Embryonic facial prominence (tissue), 1 donor: ENCODE data around the gene SYT5.
"Not testable (repeated sequence)": the region's sequence is repeated elsewhere in the genome, so short reads cannot be mapped to it uniquely, and the experiment has no call there.

ENCODE experiments used
- DNase-seq: peaks from one replicate; pipeline ENCODE4 v3.0.0-alpha.2; 2016; ENCODE audit errors: extremely low spot score

The SYT5 gene

DNA sequence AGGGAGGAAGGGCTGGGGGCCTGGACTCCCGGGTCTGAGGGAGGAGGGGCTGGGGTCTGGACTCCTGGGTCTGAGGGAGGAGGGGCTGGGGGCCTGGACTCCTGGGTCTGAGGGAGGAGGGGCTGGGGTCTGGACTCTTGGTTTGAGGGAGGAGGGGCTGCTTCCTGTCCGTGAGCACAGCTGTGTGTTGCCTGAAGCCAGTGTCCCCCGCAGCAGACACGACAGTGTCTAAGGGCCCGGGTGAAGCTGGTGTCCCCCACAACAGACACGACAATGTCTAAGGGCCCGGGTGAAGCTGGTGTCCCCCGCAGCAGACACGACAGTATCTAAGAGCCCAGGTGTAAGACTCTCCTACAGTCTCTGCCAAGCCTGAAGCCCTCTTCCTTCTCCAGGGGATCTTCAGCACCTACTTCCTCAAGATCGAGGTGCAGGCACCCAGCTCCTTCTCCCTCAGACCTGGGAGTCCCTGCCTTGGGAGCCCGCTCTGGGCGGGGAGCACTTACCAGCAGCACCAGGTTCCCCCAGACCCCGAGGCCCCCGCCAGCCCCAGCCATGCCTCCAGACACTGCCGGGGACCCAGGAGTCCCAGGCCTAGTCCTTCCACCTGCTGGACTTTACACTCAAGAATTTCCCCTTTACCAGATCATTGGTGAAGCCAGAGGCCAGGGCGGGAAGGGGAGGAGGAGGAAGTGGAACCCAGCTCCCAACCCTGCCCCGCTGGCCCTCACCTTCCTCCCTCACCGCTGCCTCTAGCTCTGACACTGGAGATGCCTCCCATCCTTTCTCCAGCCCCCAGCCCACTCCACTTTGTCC lies 29.0 kb upstream of the SYT5 start, which contains the start of gene PTPRH:
Gene PTPRH (minus strand): TSS at position 622 of the 813 bp plus-strand sequence. CDS start 68 bp downstream, at position 554.
- DNase-seq, result no peak

DNA sequence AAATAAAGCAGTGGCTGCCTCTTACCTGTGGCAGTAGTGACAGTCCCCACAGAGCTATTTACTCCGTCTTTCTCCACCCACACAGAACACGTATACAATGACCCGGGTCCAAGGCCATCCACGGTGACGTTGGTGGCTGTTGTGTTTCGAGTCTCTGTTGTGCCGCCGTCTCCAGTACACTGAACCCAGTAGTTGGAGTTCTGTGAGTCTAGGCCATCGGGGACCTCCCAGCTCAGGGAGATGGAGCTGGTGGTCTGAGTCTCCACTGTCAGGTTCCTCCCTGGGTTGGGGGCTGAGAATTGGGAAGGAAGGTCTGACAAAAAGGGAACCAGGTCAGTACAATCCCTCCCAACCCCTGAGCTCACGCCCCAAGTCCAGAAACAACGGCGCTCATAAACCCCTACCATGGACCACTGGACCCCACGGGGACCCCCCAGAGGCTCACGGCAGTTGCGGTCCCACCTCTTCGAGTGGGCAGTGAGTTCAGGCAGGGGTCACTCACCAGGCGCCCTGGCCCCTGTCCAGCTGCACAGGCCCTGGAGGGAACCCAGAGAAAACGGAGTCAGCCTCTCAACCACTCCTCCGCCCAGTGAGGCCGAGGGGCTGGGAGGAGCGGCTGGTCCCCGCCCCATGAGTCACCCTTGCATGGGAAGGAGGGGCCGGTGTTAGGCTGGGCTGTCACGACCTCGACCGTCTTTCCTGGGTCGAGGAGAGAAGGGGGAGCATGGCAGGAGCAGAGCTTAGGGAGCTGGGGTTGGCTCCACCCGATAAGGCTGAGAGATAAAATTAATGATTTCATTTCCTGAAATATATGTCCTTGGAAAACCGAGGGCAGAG lies 26.8 kb upstream of the SYT5 start:
- DNase-seq, result no peak

DNA sequence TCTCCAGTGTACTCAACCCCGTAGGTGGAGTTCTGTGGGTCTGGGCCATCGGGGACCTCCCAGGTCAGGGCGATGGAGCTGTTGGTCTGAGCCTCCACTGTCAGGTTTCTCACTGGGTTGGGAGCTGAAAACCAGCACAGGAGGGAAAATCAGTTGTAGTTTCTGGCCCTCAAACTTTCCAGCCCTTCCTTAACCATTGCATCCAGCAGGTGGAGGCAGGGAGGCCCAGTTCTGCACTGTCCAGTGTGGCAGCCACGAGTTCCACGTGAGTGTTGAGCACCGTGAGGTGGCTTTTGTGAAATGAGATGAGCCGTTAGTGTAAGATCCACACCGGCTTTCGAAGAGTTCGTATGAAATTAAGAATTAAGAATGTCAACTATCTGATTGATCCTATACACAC lies 22.1 kb upstream of the SYT5 start:
- not testable (repeated sequence) for DNase-seq

DNA sequence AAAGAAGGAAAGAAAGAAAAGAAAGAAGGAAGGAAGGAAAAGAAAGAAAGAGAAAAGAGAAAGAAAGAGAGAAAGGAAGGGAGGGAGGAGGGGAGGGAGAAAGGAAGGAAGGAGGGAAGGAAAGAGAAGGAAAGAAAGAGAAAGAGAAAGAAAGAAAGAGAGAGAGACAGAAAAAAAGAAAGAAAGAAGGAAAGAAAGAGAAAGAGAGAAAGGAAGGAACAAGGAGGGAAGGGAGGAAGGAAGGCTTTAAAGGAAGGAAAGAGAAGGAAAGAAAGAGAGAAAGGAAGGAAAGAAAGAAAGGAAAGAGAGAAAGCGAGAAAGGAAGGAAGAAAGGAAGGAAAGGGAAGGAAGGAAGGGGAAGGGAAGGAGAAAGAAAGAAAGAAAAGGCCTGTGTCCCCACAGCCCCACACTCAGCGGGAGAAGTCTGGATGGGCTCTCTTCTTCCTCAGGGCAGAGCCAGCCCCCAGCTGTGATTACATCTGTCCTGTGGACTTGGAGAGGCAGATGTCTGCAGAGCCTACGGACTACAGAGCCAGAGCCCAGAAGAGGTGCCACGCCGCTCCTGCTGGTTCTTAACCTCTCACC lies 19.6 kb upstream of the SYT5 start:
- no peak for DNase-seq

DNA sequence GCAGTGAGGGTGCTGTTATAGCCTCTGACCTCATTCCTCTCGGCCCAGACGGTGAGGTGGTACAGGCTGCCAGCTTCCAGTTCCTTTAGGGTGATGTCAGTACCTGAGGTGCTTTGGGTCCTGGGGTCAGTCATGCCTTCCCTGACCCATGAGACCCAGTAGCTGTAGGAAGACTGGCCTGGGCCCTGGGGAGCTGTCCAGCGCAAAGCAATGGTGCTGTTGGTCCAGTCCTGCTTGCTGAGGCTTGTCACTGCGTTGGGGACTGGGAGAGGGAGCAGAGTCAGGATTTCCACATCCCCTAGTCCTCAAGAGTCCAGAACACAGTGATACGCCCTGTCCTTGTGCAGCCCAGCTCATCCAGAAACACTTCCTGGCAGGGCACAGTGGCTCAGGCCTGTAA lies 18.6 kb upstream of the SYT5 start:
- DNase-seq, result no peak

DNA sequence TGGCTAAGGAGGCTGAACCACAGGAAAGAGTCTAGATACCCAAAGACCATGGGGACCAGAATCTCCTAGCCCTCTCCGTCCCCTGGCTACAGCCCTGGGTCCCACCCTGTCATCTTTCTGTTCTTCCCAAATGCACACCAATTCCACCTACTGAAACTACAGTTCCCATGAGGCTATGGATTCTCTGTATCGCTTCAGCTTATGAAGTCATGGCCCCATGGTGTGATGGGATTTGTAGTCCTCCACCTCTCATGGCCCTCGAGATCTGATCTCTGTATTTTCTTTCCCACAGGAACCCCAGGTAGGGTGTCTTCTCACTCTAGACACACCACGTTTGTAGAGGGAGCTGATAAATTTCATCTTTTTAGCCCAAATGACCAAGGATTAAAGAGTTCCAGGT lies 17.4 kb upstream of the SYT5 start:
- DNase-seq, result no peak

DNA sequence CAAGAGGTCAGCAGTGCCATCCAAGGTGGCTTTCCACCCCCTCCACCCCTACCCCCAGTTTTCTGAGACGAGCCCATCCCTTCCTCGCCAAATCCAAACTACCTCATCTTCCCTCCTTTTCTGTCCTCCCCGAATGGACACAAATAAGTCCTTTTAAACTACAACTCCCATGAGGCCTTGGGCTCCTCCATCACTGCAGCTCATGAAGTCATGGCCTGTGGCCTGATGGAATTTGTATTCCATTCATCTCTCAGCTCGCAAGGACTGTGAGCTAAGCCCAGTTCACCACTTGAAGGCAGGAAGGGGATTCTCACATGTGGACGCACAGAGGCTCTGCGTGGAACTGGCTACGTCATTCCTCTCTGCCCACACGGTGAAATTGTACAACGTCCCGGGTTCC lies 16.7 kb upstream of the SYT5 start:
- DNase-seq, result no peak

DNA sequence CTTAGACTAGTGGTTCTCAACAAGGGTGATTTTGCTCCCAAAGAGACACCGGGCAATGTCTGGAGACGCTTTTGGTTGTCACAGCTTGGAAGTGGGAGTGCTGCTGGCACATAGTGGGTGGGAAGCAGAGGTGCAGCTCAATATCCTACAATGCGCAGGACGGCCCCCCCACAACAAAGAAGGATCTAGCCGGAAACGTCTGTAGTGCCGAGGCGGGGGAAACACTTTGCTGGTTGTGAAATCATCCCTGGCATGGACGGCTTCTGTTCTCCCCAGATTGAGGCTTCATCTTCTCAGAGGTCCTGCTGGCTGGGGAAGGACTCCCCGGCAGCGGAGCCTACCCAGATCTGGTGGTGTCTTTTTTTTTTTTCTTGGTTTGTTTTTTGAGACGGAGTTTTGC lies 13.4 kb upstream of the SYT5 start:
- DNase-seq, result no peak

DNA sequence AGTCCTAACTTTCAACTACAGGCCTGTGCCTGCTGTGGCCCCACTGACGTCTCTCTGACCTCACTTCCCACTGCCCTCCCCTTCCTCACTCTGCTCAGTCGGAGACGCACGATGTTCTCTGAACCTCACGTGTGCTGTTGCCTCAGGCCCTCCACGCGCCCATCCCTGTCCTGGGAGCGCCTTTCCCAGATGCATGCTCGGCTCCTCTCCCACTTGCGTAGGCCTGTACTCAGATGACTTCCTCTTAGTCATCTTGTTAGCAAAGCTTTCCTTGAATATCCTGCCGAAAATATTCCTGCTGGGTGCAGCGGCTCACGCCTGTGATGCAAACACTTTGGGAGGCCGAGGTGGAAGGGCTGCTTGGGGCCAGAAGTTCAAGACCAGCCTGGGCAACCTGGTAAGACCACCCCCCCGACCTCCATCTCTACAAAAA lies 9.3 kb upstream of the SYT5 start:
- no peak for DNase-seq

DNA sequence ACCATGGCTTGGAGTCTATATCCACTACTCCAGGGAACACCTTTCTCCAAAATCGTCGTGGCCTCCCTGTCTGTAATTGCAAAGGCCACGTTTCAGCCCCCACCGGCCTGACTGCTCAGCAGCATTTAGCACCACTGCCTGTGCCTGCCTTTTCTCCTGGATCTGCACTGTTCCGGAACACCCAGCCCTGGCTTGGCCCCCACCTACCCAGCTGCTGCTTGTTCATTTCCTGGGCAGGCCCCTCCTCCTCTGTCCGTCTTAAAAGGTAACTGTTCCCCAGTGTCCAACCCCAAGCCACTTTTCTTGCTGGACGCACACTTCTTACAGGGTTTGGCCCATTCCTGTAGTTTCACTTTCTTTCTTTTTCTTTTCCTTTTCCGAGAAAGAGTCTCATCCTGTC lies 8.5 kb upstream of the SYT5 start:
- DNase-seq, result no peak

DNA sequence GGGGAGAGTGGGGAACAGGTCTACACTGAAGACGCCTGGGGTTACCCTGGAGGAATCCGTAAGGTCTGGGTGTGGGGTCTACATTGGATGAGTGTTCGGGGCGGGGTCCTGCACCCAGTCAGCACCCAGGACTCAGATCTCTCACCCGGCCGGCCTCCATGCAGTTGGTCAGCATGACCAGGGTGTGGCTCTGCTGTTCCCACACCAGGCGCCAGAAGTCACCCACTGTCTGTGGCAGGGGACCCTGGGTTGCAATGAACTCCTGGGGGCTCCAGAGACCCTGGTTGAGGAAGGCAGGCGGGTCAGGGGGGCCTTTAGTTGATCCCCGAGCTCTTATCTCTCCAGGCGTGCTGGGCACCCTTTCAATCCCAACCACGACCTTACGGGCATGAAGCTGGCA lies 6.0 kb upstream of the SYT5 start:
- DNase-seq, result no peak

DNA sequence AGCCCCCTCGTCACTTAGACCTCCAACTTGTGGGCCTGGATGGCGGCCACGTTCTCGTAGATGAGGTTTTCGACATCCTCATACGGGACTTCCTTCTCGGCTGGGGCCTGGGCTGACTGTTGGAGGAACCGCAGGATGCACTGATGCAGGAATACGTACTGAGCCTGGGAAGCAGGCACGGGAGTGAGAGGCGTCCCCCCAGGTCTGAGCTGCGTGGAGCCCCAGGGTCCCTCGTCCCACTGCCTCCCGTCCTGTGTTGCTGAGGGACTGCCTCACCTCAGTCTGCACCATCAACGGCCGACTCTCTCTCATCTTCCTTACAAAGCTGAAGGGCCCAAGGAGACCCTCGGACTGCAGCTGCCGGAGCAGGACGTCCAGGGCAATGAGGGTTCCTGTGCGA lies 1.7 kb upstream of the SYT5 start:
- DNase-seq, result no peak

DNA sequence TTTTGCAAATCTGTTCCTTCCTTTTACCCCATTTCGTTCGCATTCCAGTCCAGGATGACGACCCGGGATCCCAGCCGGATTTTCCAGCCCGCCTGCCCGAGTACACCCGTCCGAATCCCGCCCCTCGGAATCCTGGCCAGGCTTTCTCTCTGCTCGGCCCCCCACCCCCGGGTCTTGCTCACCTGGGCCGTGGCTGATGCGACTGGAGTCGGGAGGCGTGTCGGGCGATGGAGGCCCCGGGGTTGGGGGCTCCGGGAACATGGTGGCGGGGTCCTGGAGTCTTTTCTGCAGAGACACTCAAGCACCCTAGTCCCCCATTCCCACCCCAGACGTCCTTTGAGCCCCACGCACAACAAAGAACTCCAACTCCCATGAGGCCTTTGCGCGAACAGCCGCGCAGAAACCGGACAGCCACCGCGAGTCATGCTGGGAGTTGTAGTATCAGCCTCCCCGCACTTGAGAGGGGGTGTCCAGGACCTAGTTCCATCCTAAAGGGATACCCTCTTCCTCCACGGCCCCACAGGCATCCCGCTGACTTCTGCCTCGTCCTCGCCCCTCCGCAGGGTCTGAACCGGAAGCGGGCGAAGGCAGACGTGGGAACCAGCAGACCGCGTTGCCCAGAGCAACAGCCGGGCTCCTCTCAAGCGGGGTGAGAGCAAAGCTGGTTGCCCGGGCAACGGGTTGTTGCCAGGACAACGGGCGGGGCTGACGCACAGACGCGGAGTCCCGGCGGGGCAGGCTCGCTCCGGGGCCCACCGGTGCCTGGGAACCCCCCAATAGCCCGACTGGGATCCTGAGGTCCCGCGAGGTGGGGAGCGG lies 1.1 kb downstream of the SYT5 start:
- no peak for DNase-seq

DNA sequence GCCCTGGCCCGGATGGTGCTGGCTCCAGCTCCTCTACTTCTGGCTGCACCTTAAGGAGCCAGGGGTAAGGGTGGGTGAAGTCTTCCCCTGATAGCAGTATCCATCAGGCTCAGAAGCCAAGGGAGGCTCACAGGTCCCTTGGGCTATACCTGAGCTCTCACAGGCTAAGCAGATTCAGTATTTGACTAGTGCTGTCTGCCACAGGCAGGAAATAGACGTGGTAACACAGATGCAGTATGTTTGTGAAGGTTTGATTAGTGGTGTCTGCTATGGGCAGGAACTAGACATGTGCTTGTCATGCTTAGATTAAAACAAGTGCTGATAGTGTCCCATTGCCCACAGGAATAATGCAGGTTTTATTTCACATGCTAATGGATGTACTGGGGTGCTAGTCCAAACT lies 4.0 kb downstream of the SYT5 start:
- no peak for DNase-seq

DNA sequence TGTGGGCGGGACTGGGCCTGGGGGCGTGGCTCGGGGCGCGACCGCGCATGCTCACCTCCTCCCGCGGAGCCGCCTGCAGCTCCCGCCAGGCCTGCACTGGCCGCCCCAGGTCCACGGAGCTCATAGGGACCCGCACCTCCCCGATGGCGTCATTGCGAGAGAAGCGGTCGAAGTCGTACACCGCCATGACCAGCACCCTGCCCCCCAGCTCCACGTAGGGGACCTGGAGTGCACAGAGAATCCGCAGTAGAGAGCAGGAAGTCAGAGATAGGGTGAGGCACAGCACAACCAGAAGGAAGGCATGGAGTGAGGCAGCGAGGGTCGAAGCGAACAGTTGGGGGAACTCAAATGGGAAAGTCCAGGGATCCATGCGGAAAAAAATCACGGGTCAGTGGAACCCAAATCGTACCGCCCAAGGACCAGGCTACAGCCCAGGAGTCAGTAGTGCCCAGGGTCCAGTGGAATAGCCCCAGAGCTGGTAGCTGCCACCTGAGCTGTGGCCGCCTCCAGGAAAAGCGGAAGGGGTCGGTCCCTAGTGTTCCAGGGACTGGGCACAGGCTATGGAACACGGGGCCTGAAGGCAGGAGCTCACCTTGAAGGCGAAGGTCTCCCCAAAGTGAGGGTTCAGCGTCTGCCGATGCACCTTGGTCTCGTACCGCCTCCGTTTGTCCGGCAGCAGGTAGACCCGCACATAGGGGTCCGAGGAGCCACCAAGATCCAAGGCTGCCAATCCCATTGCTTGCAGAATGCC lies 4.8 kb downstream of the SYT5 start:
- no peak for DNase-seq

DNA sequence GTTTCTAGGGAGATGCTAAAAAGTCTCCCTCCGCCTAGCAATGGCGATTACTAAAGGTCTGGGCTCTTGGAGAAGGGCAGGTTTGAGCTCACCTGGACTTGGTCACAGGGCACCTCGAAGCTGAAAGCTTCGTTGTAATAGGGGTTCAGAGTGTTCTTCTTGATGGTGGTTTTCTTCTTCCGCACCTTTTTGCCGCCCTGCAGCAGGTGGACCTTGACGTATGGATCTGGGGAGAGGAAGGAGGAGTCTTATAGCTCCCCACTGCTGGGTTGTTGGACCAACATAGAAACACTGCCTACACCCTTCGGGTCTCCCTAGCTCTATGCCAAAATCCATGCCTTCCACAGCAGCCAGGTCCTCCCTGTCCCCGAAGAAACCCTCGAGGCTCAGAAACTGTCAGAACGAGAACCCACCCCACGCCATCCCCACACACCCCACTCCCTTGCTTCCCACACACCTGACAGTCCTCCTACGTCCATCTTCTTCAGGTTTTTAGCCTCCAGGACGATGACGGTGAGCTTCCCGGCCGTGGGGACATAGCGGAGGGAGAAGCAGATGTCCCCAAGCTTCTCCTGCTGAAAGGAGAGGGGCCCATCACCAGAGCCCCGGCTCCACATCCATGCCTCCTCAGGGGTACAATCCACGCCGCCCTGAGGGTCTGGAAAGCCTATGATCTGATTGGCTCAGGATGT lies 5.5 kb downstream of the SYT5 start:
- DNase-seq, result no peak

DNA sequence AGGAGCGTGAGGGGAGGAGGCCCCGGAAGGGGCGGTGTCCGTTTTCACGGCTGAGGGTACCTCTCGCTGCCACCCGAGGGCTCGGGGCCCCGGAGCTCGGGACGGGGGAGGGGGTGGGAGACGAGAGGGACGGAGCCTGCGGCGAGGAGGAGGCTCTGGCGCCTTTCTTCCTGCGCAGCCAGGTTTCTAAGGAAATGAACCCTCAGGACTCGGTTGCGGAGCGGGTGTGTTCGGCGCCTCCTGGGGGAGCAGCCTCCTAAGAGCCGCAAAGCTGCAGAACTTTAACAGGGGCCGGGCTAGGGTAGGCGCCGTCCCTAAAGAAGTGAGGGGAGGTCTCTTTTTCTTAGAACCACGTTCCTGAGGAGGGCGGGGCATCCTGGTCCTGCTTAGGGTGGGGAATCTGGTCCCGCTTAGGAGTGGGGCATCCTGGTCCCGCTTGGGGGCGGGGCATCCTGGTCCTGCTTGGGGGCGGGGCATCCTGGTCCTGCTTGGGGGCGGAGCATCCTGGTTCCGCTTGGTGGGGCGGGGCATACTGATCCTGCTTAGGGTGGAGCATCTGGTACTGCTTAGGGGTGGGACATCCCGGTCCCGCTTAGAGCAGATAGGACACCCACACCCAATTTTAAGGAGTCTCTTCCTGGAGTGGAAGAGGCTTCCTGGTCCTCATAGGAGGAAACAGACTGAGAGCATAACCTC lies 6.2 kb downstream of the SYT5 start:
- no peak for DNase-seq

DNA sequence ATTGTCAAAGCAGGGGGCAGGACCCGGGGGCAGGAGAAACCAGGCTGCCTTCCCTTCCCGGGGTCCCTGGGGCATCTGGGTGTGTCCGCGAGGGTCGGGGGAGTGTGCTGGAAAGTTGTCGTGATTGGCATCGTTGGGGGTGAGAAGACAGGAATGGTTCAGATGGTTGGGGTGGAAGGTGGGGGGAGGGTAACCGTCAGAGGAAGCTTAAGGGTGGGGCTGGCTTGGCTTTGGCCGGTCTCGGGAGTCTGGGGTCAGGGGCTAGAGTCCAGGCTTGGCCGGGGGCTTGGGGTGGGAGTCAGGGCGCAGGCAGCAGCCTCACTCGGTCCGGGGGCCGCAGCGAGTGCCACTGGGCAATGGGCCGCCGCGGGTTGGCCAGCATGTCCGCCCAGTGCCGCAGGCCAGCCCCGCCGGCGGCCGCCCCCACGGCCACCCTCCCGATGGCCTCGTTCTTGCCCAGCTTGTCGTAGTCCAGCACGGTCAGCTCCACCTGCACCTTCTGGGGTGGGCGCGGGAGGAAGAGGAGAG lies 6.8 kb downstream of the SYT5 start:
- no peak for DNase-seq

DNA sequence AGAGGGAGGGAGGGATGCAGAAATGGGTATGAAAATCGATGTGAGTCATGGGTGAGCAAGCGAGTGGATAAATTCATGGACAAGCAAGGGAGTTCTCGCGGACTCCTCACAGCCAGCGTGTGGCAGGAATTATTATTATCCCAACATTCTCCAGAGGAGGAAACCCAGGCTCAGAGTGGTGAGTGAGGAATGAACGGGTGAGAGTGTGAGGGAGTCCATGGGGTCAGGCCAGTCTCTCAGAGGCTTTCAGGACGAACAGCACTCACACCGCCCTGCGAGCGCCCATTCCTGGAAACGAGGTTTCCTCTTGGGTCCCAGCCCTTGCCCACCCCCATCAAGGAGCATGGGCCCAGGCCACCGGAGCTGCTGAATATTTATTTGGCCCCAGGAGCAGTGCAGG lies 7.3 kb downstream of the SYT5 start:
- DNase-seq, result no peak

DNA sequence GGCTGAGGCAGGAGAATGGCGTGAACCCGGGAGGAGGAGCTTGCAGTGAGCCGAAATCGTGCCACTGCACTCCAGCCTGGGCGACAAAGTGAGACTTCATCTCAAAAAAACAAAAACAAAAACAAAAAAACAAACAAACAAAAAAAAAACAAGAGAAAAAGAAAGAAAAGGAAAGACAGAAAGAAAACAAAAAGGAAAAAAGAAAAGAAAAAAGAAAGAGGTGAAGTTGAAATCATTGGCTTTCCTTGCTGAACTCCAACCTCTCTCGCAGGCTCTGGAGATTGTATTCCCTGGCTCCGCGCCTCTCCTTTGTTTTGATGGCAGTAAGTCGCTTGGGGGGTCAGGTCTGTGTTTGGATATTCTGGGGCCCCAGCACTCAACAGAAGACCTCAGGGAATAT lies 7.8 kb downstream of the SYT5 start:
- DNase-seq, result not testable (repeated sequence)
